ENCODE measurements around the gene EPHB6.

GRCh38 chr7:142859411-142859810 lies 4.5 kb downstream of the EPHB6 start:
- TF ChIP-seq YY1 (IDR thresholded peaks at IDR 0.05; ENCODE audit: low read depth), result no peak
- no peak for TF ChIP-seq MAX (IDR thresholded peaks at IDR 0.05)
- TF ChIP-seq USF1 (IDR thresholded peaks at IDR 0.05), result no peak
- no peak for TF ChIP-seq TAF1 (IDR thresholded peaks at IDR 0.05; ENCODE audit: low read depth)
- no peak for TF ChIP-seq EP300 (IDR thresholded peaks at IDR 0.05; ENCODE audit: borderline replicate concordance)
- no peak for TF ChIP-seq TEAD4 (IDR thresholded peaks at IDR 0.05)
- no peak for TF ChIP-seq CEBPB (IDR thresholded peaks at IDR 0.05)
- TF ChIP-seq EGR1 (IDR thresholded peaks at IDR 0.05), result no peak
- no peak for TF ChIP-seq ZBTB7A (IDR thresholded peaks at IDR 0.05; ENCODE audit: low read depth)
- TF ChIP-seq FOXM1 (IDR thresholded peaks at IDR 0.05; ENCODE audit: borderline replicate concordance, low read depth), result no peak
- no peak for TF ChIP-seq CREB1 (IDR thresholded peaks at IDR 0.05; ENCODE audit: low read depth)
- no peak for TF ChIP-seq NFIC (IDR thresholded peaks at IDR 0.05)
